ENCODE results near the gene ABCC4.
"Not testable (repeated sequence)": the region's sequence is repeated elsewhere in the genome, so short reads cannot be mapped to it uniquely, and the experiment has no call there.

Gene ABCC4

DNA sequence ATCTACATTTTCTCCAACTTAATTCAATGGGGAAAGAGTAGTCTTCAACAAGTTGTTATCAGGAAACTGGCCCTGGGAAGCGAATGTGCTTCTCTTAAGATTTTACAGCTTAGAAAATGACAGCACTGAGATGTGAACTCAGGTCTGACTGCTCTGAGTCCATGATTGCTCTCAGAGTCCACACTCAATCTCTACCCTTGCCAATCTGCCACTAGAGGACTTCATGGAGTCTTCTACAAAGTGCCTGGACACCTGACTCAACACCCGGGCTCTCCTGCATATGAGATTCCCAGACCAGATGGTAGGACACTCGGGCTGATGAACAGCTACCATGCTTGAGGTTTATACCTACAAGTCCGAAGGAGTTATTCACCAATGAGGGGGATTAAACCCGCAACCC is 74.8 kb downstream of the ABCC4 start:
- DNase-seq: no peak

DNA sequence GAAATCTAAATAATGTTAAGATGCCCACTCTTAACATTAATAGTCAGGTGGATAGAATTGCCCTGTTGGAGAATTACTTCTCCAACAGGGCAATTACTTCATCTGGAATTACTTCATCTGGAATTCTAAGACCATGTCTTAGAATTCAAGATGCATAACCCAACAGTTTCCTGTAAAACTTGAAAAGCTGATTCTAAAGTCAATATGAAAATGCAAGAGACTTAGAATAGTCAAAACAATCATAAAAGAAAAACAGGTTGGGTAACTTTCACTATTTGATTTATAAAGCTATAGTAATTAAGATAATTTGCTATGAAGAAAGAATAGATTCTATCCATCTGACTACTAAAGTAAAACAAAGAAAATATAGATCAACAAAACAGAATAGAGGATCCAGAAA is 75.2 kb downstream of the ABCC4 start:
- DNase-seq: no peak

DNA sequence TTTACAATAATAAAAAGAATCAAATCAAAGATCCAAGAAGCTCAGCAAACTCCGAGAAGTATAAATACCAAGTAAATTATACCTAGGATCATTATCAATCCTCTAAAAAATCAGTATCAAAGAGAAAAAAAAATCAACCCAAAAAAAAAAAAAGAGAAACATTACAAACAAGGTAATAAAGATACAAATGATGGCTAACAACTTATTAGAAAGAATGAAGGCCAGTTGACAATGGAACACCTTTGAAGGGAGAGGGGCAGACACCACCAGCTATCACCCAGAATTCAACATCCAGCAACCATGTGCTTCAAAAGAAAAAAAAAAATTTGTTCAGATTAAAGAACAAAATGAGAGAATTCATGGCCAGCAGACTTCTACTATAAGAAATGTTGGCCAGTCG is 77.2 kb downstream of the ABCC4 start:
- DNase-seq: no peak

DNA sequence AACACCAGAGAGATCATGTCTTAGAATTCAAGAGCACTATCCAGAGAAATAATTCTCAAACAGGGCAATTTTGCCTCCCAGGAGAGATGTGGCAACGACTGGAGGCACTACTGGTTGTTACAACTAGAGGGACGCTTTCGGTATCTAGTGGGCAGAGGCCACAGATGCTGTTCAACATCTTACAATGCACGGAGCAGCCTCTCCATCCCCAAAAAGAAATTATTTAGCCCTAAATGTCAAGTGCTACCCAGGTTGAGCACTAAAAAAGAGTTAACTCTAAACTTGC is 78.6 kb downstream of the ABCC4 start:
- DNase-seq: no peak

DNA sequence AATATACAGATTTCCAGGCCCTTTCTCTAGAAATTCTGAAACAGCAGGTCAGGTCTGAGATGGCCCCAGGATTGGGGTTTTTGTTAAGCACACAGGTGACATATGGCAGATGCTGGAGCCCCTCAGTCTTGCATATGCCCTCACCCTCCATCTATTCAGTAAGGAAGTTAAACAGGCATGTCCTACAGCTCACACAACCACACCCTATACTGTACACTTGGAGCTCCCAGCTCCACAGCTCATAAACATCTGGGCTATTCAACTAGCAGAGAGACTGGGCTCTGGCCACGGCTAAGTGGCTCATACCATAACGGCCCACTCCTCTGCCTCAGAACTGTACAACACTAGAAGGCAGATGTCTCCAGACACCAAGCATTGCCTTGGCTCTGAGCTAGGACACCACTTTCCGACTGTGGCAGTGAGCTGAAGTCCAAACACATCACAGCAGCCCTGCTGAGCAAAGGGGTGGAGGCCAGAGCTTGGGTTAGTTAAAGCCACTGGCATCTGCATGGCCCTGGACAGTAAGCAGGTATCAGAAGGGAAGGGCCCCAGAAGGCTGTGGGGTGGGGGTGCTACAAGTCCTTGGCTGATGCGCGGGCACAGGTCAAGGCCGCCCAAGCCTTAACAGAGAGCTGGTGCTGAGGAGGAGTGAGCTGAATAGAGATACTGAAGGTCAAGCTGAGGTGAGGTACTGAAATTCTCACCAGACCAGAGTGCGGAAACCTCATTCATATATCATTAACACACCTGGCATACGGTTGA is 79.1 kb downstream of the ABCC4 start:
- no peak for DNase-seq

DNA sequence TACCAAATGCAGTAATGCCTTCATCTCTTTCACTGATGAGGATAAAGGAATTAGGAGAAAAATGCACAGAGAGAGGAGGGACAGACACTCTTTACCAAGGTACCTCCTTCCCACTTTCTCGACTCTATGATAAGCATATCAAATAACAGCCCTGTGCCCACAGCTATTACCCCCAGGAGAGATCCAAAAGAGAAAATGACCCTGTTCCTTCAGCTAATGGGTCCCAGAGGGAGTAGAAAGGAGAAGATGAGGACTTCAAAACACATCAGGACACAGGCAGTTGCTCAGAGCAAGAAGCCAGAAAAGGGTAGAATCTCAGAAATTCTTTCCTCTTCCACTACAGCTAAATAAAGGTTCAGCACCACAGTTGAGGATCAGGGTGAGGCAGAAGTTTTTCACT is 80.6 kb downstream of the ABCC4 start:
- no peak for DNase-seq

DNA sequence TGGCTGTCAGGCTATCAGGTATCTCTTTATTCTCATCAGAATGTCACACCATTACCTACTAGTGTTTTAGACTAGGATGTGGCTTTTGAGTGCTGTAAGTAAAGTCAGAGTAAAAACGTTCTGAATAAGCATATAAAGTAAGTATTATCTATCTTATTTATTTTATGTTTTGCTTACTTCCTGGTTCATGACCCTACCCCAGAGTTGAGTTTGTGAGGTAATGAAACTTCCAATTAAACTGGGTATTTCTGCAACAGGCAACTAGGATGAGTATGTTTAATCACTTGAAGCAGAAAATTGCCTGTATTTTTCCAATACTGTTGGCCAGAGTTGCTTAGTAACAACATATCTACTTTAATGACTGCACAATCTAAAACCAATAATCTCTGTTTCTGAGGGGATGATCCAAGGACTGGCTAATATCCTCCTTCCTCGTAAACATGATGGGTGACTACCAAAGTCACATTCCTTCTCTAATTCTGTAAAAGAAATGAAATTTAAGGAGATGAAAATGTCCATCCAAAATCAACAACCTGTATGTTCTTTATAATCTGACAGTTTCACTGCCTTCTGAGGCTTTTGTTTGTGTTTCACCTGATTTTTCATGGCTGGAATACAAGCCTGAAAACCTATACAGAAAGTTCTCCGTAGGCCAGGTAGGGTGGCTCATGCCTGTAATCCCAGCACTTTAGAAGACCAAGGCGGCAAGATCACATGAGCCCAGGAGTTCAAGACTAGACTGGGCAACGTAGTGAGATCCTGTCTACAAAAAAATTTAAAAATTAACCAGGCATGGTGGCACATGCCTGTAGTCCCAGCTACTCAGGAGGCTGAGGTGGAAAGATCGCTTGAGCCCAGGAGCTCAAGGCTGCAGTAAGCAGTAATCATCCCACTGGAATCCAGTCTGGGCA is 83.1 kb downstream of the ABCC4 start:
- DNase-seq: no peak

DNA sequence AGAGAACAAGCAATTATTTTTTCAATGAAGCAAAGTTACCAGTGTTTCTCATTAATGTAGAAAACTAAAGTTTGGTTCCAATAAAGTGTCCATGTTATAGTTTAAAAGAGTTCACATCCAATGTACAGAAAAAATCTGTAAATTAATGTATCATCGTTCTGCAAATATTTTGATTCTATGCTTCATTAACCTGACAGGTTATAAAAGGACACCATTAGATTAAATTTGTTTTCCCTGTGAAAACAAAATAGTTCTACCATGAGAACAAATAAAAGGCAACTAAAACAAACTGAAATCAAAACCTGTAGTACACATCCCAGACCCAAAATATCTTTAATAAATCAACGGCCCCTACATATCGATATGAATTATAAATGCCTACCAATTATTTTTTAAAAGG is 85.1 kb downstream of the ABCC4 start:
- DNase-seq: no peak

DNA sequence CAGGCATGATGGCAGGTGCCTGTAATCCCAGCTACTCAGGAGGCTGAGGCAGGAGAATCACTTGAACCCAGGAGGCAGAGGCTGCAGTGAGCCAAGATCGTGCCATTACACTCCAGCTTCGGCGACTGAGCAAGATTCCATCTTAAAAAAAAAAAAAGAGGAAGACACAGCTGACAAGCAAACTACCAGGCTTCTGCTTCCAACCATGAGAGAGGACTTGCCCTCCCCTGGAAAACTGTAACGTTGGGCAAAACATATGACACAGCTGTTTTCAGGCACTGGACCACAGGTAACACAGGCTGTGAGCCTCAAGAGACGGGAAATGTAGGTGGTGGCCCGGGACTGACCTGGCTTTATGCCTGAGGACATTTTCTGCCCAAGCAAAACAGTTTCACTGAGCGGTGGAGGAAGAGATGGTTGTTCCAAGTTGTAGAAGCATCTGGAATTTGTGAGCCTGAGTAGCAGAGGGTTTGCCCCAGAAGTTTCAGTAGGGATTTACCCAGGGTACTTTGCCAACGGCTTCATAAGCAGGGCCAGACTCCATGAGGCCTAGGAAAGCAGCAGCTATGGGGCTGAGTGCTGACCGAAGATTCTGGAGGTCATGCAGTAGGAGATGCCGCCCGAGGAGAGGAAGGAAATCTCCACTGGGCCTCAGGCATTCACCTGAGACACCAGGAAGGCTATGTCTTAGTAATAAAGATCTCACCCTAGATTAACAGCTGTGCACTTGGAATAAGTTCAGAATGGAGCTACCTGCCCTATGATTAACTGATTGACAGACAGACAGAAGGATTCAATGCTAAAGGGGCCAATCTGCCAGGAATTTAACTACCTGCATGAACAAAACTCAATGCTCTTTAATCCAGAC is 88.0 kb downstream of the ABCC4 start:
- DNase-seq: no peak

DNA sequence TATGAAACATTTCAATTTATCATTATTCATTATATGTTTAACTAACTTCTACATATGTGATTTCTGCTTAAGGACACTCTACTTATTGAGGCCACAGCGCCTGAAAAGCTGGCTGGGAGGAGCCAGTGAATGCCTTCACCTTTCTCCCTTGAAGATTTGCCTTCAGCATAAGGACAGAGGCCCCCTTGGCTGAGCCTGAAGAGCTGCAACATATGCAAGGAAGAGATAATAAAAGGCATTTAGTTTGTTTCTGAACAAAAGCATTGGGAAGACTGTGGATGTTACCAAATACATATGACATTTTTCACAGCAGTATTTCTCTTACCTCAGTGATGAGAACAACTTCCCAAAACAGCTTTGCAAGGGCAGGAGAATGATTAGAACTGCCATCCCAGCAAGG is 92.1 kb downstream of the ABCC4 start:
- DNase-seq: no peak

DNA sequence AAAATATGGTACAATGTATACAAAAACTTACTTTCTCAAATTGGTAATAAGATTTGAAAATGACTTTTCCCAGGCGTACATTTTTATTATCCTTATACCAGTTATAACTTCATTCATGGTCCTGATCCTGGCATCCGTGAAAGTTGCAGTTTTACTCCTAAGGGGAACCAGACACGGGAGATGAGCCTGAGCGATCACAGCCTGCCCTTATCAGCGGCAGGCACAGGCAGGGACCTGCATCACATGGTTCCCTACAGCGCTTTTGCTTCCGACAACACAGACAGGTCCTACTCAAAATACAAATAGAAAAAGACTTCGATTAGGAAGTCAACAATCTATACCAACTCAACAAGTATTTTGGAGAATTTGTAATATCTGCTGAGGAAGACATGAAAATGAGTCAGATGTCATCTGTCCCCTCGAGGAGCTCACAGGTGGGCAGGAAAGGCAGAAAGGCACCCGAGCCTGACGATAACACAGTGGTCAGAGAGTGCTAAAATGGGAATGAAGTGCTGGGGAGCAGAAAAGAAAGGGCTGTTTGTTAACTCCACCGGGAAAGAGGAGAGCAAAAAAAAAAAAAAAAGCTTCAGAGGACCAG is 93.4 kb downstream of the ABCC4 start:
- no peak for DNase-seq

DNA sequence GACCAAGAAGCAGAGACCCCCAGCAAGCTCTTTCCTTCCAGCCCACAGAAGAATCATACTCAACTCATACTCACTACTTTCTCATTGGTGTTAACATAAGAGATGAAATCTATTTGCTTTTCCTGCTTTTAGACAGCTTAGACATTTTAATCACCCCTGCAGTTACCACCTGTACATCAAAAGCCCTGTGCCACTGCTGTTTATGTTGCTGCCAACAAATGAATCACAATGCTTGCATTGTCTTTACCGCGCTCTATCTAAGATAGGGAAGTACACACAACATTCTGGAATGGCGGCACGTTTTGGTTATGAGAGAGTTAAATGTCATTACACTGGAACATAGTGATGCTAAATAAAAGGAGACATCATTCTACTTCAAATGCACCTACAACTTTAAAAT is 95.1 kb downstream of the ABCC4 start:
- no peak for DNase-seq

DNA sequence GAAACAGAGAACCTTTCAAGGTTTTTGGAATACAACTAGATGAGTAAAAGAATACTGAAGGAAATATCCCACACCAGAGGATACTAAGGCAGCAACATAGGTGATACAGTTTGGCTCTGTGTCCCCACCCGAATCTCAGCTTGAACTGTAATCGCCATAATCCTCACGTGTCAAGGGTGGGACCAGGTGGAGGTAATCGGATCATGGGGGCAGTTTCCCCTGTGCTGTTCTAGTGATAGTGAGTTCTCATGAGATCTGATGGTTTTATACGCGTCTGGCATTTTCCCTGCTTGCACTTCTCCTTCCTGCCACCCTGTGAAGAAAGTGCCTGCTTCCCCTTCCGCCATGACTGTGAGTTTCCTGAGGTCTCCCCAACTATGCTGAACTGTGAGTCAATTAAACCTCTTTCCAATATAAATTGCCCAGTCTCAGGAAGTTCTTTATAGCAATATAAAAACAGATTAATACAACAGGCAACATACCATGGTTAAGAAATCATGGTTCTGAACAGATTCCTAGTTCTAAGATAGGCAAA is 97.0 kb downstream of the ABCC4 start:
- DNase-seq: no peak

DNA sequence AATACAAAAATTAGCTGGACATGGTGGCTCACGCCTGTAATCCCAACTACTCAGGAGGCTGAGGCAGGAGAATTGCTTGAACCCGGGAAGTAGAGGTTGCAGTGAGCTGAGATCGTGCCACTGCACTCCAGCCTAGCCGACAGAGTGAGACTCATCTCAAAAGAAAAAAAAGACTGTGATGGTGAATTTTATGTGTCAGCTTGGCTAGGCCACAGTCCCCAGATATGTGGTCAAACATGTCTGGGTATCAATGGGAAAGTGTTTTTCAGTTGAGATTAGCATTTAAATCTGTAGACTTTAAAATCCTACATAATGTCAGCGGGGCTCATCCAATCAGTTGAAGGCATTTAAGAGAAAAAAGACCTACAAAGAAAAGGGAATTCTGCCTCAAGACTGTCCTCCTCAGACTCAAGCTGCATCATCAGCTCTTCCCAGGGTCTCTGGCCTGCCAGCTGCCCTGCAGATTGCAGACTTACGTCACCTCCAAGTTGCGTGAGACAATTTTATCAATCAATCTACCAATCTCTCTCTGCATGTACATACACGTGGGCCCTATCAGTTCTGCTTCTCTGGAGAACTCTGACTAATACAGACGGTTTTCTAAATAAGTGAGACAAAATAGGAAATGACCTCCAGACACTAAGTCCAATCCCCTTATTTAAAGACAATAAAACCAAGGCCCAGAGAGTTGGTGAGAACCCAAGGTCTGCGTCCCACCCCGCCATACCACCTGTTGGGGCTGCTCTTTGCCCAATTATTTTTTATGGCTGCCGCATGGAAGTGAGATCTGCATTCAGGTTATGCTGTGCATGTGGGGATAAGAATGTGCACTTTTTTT is 99.2 kb downstream of the ABCC4 start:
- DNase-seq: no peak

DNA sequence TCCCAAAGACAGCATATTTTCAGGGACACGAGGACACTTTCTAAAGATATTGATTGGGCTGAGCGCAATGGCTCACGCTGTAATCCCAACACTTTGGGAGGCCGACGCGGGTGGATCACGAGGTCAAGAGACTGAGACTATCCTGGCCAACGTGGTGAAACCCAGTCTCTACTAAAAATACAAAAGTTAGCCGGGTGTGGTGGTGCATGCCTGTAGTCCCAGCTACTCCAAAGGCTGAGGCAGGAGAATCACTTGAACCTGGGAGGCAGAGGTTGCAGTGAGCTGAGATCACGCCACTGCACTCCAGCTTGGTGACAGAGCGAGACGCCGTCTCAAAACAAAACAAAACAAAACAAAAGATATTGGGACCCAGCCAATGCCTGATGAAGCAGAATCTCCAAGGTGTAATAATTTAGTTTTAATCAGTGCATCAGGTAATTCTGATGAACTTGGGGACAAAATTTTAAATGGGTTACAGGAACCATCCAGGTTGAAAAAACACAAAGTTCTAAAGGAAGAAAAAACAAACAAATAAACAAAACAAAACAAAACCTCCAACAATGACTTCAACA is 100.8 kb downstream of the ABCC4 start:
- DNase-seq: not testable (repeated sequence)

DNA sequence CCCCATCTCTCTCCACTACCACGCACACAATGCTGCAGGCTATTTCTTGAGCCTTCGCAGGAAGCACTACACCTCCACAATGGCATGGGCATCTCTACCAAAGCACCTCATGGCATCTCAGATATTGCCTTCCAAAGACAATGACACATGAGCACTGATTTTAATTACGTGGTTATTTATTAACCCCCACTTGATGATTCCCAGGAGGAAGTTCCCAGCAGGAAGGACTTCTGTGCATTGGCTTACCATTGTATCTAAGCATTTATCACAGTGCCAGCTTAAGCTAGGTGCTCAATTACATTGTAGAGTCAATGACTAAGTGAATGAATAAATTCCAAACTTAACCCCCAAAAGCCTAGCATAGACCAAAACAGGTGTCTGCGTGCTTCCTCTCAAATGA is 101.4 kb downstream of the ABCC4 start:
- DNase-seq: no peak

DNA sequence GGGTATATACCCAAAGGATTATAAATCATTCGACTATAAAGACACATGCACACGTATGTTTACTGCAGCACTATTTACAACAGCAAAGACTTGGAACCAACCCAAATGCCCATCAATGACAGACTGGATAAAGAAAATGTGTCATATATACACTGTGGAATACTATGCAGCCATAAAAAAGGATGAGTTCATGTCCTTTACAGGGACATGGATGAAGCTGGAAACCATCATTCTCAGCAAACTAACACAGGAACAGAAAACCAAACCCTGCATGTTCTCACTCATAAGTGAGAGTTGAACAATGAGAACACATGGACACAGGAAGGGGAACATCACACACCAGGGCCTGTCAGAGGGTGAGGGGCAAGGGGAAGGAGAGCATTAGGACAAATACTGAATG is 102.6 kb downstream of the ABCC4 start:
- DNase-seq: not testable (repeated sequence)

DNA sequence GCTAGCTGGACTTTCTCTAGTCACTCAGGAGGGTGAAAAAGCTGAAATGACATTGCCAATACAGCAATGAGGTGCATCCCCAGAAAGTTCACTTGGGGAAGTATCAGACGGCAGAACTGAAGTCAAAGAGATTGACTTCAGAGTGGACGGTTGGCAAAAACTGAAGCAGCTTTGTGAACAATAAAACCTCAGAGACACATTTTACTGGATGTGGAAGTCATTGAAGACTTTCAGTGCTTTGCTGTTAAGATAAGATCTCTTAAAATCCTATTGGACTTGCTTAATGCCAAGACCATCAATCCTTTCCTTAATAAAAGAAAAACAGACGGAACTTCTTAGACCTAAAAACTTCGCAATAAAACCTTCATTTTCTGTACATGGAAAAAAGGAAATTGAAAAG is 103.7 kb downstream of the ABCC4 start:
- DNase-seq: no peak

DNA sequence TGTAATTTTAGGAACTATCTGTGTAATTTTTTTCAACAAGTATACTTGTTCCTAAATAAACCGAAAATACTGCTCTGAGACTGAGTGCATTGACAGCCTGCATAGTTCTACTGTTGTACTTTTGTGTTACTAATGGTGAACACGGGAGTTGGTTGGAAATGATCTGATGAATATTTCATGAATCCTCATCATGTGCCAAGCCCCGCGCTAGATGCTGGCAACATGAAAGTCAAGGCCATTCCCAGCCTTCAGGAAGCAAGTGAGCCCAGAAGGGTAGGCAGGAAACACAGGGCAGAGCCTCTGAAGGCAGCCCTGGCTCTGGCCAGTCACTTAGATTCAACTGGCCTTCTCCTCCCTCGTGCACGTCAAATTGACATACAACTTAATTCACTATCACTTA is 106.1 kb downstream of the ABCC4 start:
- DNase-seq: no peak

DNA sequence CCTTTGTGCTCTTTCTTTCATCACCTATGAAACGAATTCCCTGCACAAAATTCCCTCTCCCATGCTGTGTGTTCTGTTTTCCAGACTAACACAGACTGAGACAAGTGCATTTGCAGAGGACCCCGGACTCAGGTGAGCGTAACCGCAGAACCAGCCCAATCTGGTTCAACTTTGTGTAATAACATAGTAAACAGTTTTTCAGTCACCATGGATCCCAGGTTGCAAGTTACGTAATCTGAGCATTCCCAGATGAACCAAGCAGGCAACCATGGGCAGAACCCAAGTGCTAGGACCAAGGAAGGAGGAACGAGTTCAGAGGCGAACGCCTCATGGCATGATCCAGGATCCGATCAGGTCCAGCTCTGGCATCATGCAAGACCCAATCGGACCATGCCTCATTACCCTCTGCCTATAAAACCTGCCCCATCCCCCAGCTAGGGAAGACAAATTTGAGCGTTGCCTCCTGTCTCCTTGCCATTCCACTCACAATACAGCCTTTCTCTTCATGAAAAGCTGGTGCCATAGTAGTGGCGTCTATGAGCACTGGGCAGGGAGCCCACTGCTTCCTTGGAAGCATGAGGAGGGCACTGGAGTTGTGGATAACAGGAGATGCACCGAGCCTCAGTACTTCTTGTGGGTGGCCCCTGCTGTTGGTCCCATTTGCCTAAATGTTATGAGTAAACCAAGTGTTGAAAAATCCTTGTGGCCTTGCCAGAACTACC is 107.6 kb downstream of the ABCC4 start:
- no peak for DNase-seq

DNA sequence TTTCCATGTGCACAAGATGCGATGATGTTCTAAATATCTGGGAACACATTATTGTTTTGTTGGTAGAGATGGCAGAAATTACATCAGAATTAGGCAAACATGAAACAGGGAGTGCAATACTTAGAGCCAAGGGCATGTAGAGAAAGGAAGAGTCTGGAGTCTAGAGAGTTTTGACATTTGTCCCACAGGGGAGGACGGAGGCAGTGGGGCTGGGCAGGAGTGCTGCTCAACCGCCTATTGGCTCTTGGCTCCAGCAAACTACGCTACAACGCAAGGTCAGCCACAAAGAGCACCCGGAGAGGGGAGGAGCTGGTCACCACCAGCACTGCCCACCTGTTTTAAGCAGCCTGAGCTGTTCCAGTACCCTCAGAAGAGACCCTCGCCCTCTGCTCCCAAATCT is 108.3 kb downstream of the ABCC4 start:
- no peak for DNase-seq
